Measurements from ENCODE around the gene TAS2R40.

TAS2R40 gene

DNA sequence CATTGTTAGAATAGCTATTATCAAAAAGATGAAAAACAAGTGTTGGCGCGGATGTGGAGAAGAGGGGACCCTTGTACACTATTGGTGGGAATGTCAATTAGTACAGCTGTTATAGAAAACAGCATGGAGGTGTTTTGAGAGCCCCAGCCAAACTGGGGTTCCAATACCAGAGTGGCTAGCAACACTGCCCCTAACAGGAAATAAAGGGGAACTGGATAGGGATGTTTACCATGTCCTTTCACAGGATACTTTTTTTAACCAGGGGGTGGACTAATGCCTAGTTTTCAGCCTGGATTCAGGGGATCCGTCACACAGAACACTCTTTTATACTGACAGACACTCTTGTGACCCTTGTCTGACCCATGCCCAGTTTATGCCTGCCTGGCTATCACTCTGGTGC lies 34.5 kb downstream of the TAS2R40 start:
- H3K36me3 Mint-ChIP-seq (ENCODE audit: low read depth), result peaks cover 7% of the 10 kb centered on the region
- H3K4me3 Mint-ChIP-seq, result no peak overlapping the region
- peaks cover 21% of the 10 kb centered on the region for H3K9me3 Mint-ChIP-seq
- H3K27ac Mint-ChIP-seq, result no peak overlapping the region
- TF ChIP-seq, protein P1, sequence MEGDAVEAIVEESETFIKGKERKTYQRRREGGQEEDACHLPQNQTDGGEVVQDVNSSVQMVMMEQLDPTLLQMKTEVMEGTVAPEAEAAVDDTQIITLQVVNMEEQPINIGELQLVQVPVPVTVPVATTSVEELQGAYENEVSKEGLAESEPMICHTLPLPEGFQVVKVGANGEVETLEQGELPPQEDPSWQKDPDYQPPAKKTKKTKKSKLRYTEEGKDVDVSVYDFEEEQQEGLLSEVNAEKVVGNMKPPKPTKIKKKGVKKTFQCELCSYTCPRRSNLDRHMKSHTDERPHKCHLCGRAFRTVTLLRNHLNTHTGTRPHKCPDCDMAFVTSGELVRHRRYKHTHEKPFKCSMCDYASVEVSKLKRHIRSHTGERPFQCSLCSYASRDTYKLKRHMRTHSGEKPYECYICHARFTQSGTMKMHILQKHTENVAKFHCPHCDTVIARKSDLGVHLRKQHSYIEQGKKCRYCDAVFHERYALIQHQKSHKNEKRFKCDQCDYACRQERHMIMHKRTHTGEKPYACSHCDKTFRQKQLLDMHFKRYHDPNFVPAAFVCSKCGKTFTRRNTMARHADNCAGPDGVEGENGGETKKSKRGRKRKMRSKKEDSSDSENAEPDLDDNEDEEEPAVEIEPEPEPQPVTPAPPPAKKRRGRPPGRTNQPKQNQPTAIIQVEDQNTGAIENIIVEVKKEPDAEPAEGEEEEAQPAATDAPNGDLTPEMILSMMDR (IDR thresholded peaks at IDR 0.05), result no peak
- DNase-seq, result no peak
- no peaks in the 10 kb centered on the region for H3K4me1 Mint-ChIP-seq
- peaks cover 22% of the 10 kb centered on the region for H3K27me3 Mint-ChIP-seq (ENCODE audit: low read depth, poor library complexity)

DNA sequence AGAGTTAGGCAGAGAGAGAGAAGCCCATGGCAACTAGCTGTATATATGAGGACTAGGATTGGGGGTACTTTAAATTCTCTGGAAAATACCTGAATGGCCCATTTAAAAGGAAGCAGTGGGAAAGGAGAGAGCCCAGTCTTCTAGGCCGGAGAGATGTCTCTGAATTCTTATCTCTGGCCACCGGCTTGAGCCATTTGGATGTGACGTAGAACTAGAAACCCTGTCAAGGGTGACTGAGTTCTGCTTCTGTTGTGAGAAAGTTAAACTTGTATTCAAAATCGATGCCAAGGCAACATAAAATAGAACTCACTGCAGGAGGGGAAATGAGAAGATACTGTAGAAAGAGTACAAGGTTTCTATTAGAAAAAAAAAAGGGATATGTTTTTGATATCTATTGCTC lies 35.1 kb downstream of the TAS2R40 start:
- Mint-ChIP-seq H3K4me1 (no peaks in the 10 kb centered on the region), H3K27me3 (ENCODE audit: low read depth, poor library complexity) (peaks cover 22% of the 10 kb centered on the region), H3K27ac (no peak overlapping the region), H3K36me3 (ENCODE audit: low read depth) (peaks cover 7% of the 10 kb centered on the region), H3K9me3 (peaks cover 21% of the 10 kb centered on the region), H3K4me3 (no peak overlapping the region)
- TF ChIP-seq, protein P1 (IDR thresholded peaks at IDR 0.05), result no peak
- no peak for DNase-seq

DNA sequence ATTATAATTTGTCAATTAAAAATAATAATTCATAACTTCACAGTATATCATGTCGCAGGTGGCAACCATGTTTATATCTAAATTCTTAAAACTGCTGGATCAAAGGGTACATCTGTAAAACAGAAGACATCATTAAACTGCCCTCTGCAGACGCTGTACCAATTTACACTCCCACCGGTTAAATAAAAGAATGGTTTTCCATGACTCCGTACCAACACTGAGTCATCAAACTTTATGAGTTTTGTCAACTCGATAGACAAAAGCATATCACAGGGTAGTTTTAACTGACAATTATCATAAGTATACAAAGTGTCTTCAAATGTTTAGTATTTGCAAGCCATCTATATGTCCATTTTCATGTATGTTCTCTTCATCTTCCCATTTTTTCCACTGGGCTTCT lies 35.7 kb downstream of the TAS2R40 start:
- TF ChIP-seq, protein P1 (IDR thresholded peaks at IDR 0.05), result no peak
- Mint-ChIP-seq H3K27ac (no peak overlapping the region), H3K4me1 (no peaks in the 10 kb centered on the region), H3K36me3 (ENCODE audit: low read depth) (peaks cover 7% of the 10 kb centered on the region), H3K27me3 (ENCODE audit: low read depth, poor library complexity) (peaks cover 21% of the 10 kb centered on the region), H3K4me3 (no peak overlapping the region), H3K9me3 (peaks cover 16% of the 10 kb centered on the region)
- DNase-seq, result no peak

DNA sequence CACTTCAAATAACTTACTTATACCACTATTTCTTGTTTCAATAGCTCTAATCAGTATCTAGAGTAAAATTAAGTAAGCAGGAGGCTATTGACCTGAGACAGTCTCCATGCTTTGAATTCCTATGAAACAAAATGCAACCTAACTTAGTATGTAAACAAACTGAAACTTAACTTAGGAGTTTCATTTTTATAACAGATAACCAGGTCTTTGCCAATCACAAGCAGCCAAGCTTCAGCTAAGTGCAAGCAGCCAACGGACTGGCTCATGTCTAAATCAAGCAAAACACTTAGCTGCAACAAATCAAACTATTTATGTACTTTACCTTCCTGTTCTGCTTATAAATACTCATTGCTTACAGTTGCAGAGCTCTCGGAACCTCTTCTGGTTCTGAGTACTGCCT lies 37.0 kb downstream of the TAS2R40 start:
- TF ChIP-seq, protein P1 (IDR thresholded peaks at IDR 0.05), result no peak
- H3K27ac Mint-ChIP-seq, result no peak overlapping the region
- H3K36me3 Mint-ChIP-seq (ENCODE audit: low read depth), result peaks cover 2% of the 10 kb centered on the region
- peaks cover 5% of the 10 kb centered on the region for H3K4me1 Mint-ChIP-seq
- no peak overlapping the region for H3K4me3 Mint-ChIP-seq
- H3K27me3 Mint-ChIP-seq (ENCODE audit: low read depth, poor library complexity), result peaks cover 18% of the 10 kb centered on the region
- DNase-seq, result no peak
- H3K9me3 Mint-ChIP-seq, result peaks cover 6% of the 10 kb centered on the region

DNA sequence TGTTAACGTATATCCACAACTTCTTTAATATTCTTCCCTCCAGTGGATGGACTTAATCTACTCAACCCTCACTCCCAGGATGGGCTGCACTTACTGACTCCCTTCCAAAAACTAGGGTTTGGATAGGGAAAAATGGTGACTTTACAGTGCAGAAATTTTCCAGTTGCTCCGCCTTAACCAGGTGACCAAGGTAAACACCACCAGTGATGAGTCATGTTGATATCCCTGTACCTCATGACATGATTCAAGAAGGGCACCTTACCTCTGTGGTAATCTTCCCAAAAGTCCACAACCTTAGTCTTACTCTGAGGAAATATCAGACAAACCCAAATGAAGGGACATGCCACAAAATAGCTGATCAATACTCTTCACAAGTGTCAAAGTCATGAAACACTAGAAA lies 37.9 kb downstream of the TAS2R40 start:
- TF ChIP-seq, protein P1 (IDR thresholded peaks at IDR 0.05), result no peak
- Mint-ChIP-seq H3K36me3 (ENCODE audit: low read depth) (peaks cover 5% of the 10 kb centered on the region), H3K9me3 (no peaks in the 10 kb centered on the region), H3K27ac (no peak overlapping the region), H3K4me1 (peaks cover 14% of the 10 kb centered on the region), H3K27me3 (ENCODE audit: low read depth, poor library complexity) (peaks cover 15% of the 10 kb centered on the region), H3K4me3 (no peak overlapping the region)
- no peak for DNase-seq

DNA sequence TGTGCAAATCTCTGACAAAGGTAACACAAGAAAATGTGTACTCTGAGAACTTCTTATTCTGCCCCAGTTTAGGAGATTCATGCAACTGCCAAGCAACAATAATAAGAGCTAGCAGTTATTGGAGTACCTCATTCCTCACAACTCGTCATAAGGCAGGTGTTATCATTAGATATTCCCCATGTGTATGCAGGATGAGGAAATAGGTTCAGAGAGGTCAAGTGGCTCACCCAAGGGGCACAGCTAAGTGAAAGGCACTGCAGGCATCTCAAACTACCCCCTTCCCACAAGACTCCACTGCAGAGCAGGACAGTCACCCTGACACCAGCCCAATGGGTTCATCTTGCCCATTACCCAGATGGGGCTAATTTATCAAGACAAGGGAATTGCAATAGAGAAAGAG lies 40.1 kb downstream of the TAS2R40 start:
- peak overlapping the region; percentile 61 for H3K4me3 Mint-ChIP-seq

More for the DNA sequence above, 40.1 kb downstream of the TAS2R40 start:
- Mint-ChIP-seq H3K27ac (no peak overlapping the region), H3K27me3 (ENCODE audit: low read depth, poor library complexity) (peaks cover 10% of the 10 kb centered on the region), H3K36me3 (ENCODE audit: low read depth) (peaks cover 11% of the 10 kb centered on the region), H3K9me3 (no peaks in the 10 kb centered on the region), H3K4me1 (peaks cover 22% of the 10 kb centered on the region)
- TF ChIP-seq, protein P1 (IDR thresholded peaks at IDR 0.05), result no peak
- DNase-seq, result no peak
